ENCODE data around the gene RELA.
"Not testable (repeated sequence)": the region's sequence is repeated elsewhere in the genome, so short reads cannot be mapped to it uniquely, and the experiment has no call there.

RELA gene

GRCh38 chr11:65649656-65650546 is 12.8 kb downstream of the RELA start:
- in situ Hi-C loops (cut with HindIII; ENCODE audit: low sequenced_read_pairs): no loop called here

- in situ Hi-C loops (cut with HindIII; ENCODE audit: low sequenced_read_pairs): no loop called here
These were observed 13.7 kb downstream of the RELA start for GRCh38 chr11:65648997-65649493.

DNA sequence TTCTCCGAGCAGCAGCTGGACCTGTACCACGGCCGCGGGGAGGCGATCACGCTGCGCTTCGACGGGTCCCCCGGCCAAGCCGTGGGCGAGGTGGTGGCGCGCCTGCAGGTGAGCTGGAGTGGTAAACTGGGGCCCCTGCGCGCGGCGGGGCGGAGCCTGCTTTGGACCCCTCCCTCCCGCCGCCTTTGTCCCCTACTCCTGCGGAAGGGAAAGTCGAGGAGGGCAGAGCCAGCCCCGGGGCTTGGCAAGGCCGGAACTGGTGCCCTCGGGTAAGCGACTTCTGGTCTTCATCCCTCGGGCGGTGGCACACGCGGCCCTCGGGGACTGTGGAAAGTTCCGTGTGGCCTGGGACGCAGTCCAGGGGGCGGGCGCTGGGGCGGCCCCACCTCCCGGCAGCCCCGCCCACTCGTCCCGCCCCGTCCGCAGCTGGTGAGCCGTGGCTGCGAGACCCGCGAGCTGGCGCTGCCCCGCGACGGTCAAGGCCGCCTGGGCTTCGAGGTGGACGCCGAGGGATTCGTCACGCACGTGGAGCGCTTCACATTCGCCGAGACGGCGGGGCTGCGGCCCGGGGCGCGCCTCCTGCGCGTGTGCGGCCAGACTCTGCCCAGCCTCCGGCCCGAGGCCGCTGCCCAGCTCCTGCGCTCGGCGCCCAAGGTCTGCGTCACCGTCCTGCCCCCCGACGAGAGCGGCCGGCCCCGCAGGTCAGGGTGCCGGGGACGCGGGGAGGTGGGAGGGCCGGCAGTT is 15.6 kb downstream of the RELA start:
- in situ Hi-C loops (cut with HindIII; ENCODE audit: low sequenced_read_pairs): no loop called here

DNA sequence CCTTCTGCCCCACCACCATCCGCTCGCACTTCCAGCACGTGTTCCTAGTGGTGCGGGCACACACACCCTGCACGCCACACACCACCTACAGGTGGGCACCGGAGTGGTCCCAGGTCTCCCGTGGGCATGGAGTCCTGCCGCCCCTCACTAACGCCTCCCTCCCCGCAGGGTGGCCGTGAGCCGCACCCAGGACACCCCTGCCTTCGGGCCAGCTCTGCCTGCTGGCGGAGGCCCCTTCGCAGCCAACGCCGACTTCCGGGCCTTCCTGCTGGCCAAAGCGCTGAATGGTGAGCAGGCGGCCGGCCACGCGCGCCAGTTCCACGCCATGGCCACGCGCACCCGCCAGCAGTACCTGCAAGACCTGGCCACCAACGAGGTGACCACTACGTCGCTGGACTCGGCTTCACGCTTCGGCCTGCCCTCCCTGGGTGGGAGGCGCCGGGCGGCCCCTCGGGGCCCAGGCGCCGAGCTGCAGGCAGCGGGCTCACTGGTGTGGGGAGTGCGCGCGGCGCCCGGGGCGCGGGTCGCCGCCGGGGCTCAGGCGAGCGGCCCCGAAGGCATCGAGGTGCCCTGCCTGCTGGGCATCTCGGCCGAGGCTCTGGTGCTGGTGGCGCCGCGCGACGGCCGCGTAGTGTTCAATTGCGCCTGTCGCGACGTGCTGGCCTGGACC is 16.3 kb downstream of the RELA start:
- in situ Hi-C loops (cut with HindIII; ENCODE audit: low sequenced_read_pairs): no loop called here

- in situ Hi-C loops (cut with HindIII; ENCODE audit: low sequenced_read_pairs): no loop called here
These were observed 17.0 kb downstream of the RELA start for GRCh38 chr11:65645710-65646109.

- in situ Hi-C loops (cut with HindIII; ENCODE audit: low sequenced_read_pairs): no loop called here
These were observed 17.9 kb downstream of the RELA start for GRCh38 chr11:65644837-65645236.

- in situ Hi-C loops (cut with HindIII; ENCODE audit: low sequenced_read_pairs): no loop called here
These were observed 18.7 kb downstream of the RELA start for GRCh38 chr11:65643971-65644370.

DNA sequence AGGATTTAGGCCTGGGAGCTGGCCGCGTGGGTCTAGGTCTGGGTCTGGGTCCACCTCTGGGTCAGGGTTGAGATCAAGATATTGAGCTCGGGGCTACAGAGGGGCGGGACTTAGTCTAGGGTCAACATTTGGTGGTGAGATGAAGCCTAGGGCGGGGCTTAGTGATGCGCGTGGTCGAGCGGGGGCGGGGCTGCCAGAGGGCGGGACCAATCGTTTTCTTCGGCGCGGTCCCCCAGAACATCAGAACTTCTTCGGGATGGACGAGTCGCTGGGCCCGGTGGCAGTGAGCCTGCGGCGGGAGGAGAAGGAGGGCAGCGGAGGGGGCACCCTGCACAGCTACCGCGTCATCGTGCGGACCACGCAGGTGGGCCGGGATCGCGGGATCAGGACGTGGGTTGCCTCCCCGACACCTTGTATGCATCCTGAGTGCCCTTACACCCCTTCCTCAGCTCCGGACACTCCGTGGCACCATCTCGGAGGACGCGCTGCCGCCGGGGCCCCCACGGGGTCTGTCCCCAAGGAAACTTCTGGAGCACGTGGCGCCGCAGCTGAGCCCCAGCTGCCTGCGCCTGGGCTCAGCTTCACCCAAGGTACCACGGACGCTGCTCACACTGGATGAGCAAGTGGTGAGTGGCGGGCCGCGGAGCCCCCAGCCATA is 20.6 kb downstream of the RELA start:
- in situ Hi-C loops (cut with HindIII; ENCODE audit: low sequenced_read_pairs): no loop called here

DNA sequence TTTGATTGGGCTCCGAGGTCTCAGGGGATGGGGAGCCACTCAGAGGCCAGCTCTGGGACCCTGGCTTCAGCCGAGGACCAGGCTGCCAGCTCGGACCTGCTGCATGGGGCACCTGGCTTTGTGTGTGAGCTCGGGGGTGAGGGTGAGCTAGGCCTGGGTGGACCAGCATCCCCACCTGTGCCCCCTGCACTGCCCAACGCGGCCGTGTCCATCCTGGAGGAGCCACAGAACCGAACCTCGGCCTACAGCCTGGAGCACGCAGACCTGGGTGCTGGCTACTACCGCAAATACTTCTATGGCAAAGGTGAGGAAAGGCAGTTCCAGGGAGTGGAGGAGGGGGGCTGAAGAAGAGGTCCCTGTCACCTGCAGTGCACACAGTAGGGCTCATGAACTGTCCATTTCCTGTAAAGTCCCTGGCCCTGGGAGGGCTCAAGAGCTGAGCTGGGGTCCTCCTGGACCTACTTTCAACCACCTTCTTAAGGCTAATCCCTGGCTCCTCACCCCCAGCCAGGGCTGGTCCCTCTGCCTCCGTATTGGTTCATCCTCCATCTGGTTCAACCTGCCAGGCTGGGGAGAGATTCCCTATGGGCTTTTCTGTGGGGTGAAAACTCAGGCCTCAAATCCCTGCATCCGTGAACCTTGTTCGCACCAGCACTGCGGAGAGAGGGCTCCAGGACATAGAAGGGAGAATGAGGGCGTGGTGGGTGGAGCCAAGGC is 21.3 kb downstream of the RELA start:
- in situ Hi-C loops (cut with HindIII; ENCODE audit: low sequenced_read_pairs): no loop called here

DNA sequence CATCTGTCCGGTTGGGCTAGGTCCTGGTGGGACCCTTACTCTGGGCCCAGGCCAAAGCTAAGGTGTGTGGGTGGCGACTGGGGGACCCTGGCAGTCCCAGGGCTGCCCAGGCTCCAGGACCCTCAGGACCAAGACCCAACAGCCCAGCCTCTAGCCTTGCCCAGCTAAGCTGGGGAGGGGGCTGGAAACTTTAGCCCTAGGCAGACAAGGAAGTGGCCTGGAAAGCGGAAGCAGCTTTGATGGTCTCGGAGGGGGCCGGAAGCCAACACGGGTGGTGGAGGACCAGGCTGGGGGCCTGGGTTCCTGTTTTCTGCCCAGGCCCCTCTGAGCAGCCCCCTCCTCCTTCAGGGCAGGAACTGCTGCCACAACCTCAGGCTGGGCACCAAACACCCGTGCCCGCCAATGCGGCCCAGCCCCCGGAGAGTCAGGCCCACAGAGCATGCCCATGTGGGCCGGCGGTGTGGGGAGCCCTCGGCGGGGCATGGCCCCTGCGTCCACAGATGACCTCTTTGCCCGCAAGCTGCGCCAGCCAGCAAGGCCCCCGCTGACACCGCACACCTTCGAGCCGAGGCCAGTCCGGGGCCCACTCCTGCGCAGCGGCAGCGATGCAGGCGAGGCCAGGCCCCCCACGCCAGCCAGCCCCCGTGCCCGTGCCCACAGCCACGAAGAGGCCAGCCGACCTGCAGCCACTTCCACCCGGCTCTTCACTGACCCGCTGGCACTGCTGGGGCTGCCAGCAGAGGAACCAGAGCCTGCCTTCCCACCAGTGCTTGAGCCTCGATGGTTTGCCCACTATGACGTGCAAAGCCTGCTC is 22.0 kb downstream of the RELA start:
- in situ Hi-C loops (cut with HindIII; ENCODE audit: low sequenced_read_pairs): no loop called here

- in situ Hi-C loops (cut with HindIII; ENCODE audit: low sequenced_read_pairs): no loop called here
These were observed 22.9 kb downstream of the RELA start for GRCh38 chr11:65639623-65640482.

GRCh38 chr11:65639228-65639597 is 23.5 kb downstream of the RELA start:
- in situ Hi-C loops (cut with HindIII; ENCODE audit: low sequenced_read_pairs): not testable (repeated sequence)

GRCh38 chr11:65637794-65638419 is 24.8 kb downstream of the RELA start, which contains the start of gene SIPA1:
Gene SIPA1 (plus strand): TSS chr11:65638101. CDS start chr11:65640922, 2,821 bp downstream.
- in situ Hi-C loops (cut with HindIII; ENCODE audit: low sequenced_read_pairs): no loop called here

GRCh38 chr11:65637032-65637557 is 25.6 kb downstream of the RELA start:
- in situ Hi-C loops (cut with HindIII; ENCODE audit: low sequenced_read_pairs): no loop called here

DNA sequence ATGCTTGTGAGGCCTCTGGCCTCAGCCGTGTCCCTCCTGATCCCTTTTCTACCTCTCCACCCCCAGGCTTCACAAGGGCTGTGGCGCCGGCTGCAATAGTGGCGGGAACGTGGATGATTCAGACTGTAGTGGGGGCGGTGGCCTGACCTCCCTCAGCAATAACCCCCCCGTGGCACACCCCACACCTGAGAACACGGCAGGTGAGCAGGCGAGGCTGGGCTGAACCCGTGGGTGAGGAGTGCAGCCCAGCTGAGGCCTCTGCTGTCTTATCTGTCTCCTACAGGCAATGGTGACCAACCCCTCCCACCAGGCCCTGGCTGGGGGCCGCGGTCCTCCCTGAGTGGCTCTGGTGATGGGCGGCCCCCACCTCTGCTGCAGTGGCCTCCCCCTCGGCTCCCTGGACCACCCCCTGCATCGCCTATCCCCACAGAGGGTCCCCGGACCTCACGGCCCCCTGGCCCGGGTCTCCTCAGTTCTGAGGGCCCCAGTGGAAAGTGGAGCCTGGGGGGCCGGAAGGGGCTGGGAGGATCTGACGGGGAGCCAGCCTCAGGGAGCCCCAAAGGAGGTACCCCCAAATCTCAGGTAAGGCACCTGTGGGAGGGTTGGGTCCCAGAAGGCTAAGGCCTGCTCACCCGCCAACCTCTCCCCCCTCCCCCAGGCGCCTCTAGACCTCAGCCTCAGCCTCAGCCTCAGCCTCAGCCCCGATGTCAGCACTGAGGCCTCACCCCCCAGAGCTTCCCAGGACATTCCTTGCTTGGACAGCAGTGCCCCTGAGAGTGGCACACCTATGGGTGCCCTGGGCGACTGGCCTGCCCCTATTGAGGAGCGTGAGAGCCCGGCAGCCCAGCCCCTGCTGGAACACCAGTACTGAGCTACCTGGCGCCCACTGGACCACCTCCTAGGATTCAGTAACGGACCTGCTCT is 26.3 kb downstream of the RELA start:
- in situ Hi-C loops (cut with HindIII; ENCODE audit: low sequenced_read_pairs): no loop called here

DNA sequence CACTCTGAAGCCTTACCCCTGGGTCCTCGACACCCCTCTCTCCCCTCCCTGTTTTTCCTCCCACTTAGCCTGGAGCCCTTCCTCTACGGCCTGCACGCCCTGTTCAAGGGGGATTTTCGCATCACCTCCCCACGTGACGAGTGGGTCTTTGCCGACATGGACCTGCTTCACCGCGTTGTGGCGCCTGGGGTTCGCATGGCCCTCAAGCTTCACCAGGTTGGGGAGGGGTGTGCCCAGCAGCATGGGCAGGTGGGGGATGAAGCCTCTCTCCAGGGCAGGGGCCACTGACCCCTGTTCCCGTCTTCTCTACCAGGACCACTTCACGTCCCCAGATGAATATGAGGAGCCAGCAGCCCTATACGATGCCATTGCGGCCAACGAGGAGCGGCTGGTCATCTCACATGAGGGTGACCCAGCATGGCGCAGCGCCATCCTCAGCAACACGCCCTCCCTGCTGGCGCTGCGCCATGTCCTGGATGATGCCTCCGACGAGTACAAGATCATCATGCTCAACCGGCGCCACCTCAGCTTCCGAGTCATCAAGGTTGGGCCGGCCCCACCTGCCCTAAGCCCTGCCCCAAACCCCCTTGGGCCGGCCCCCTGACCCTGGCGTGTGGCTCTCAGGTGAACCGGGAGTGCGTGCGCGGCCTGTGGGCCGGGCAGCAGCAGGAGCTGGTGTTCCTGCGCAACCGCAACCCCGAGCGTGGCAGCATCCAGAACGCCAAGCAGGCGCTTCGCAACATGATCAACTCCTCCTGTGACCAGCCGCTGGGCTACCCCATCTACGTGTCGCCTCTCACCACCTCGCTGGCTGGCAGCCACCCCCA is 27.6 kb downstream of the RELA start:
- in situ Hi-C loops (cut with HindIII; ENCODE audit: low sequenced_read_pairs): no loop called here
